ENCODE measurements around the gene PLSCR1.

Gene PLSCR1

GRCh38 chr3:146569314-146569713, 24.9 kb upstream of the PLSCR1 start:
- H3K4me1 ChIP-seq (ENCODE audit: control insufficient read depth, insufficient read depth, low read length, poor library complexity, severe bottlenecking): no peaks in the 10 kb centered on the region
- no peak overlapping the region for H3K4me3 ChIP-seq (ENCODE audit: extremely low read depth, insufficient read depth, low read length, poor library complexity, severe bottlenecking)
- H3K27ac ChIP-seq (ENCODE audit: low read depth, low read length, severe bottlenecking): no peak overlapping the region
- H3K36me3 ChIP-seq (ENCODE audit: control insufficient read depth, insufficient read depth, low read length): no peaks in the 10 kb centered on the region
- no peaks in the 10 kb centered on the region for H3K9me3 ChIP-seq (ENCODE audit: control insufficient read depth, low read length)
- 92 to 100% methylated on average over 1 to 2 of the region's 3 CpGs for WGBS, 2 experiments (ENCODE audit: insufficient coverage in 2 of 2)

DNA sequence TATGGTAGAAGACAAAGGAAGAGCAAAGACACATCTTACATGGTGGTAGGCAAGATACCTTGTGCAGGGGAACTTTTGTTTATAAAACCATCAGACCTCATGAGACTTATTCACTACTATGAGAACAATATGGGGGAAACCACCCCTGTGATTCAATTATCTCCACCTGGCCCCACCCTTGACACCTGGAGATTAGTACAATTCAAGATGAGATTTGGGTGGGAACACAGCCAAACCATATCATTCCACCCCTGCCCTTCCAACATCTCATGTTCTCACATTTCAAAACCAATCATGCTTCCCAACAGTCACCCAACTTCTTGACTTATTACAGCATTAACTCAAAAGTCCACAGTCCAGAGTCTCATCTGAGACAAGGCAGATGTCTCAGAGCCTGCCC, 21.7 kb upstream of the PLSCR1 start:
- Histone ChIP-seq H3K4me3 (ENCODE audit: extremely low read depth, insufficient read depth, low read length, poor library complexity, severe bottlenecking) (no peak overlapping the region), H3K4me1 (ENCODE audit: control insufficient read depth, insufficient read depth, low read length, poor library complexity, severe bottlenecking) (no peaks in the 10 kb centered on the region), H3K36me3 (ENCODE audit: control insufficient read depth, insufficient read depth, low read length) (no peaks in the 10 kb centered on the region), H3K27ac (ENCODE audit: low read depth, low read length, severe bottlenecking) (no peak overlapping the region), H3K9me3 (ENCODE audit: control insufficient read depth, low read length) (no peaks in the 10 kb centered on the region)

DNA sequence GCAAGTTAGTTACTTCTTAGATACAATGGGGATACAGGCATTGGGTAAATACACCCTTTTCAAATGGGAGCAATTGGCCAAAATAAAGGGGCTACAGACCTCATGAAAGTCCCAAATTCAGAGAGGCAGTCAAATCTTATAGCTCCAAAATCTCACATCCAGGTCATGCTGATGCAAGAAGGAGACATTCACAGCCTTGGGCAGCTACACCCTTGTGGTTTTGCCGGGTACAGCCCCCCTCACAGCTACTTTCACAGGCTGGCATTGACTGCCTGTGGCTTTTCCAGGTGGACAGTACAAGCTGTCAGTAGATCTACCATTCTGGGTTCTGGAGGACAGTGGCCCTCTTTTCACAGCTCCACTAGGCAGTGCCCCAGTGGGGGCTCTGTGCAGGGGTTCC, 17.5 kb upstream of the PLSCR1 start:
- Histone ChIP-seq H3K9me3 (ENCODE audit: control insufficient read depth, low read length) (no peaks in the 10 kb centered on the region), H3K4me3 (ENCODE audit: extremely low read depth, insufficient read depth, low read length, poor library complexity, severe bottlenecking) (no peak overlapping the region), H3K36me3 (ENCODE audit: control insufficient read depth, insufficient read depth, low read length) (no peaks in the 10 kb centered on the region), H3K4me1 (ENCODE audit: control insufficient read depth, insufficient read depth, low read length, poor library complexity, severe bottlenecking) (no peaks in the 10 kb centered on the region), H3K27ac (ENCODE audit: low read depth, low read length, severe bottlenecking) (no peak overlapping the region)
- WGBS, 2 experiments (ENCODE audit: insufficient coverage in 2 of 2): 60 to 71% methylated on average over 1 of the region's 1 CpG

DNA sequence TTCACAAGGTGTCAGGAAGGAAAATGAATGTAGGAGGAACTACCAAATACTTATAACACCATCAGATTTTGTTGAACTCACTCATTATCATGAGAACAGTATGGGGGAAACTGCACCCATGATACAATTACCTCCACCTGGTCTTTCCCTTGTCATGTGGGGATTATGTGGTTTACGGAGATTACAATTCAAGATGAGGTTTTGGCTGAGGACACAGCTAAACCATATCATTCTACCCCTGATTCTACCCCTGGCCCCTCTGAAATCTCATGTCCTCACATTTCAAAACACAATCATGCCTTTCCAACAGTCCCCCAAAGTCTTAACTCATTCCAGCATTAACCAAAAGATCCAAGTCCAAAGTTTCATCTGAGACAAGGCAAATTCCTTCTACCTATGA, 17.1 kb upstream of the PLSCR1 start:
- Histone ChIP-seq H3K36me3 (ENCODE audit: control insufficient read depth, insufficient read depth, low read length) (no peaks in the 10 kb centered on the region), H3K27ac (ENCODE audit: low read depth, low read length, severe bottlenecking) (no peak overlapping the region), H3K9me3 (ENCODE audit: control insufficient read depth, low read length) (no peaks in the 10 kb centered on the region), H3K4me1 (ENCODE audit: control insufficient read depth, insufficient read depth, low read length, poor library complexity, severe bottlenecking) (no peaks in the 10 kb centered on the region), H3K4me3 (ENCODE audit: extremely low read depth, insufficient read depth, low read length, poor library complexity, severe bottlenecking) (no peak overlapping the region)
- no CpG with 5 or more reads among the region's 1 CpG for WGBS, 2 experiments (ENCODE audit: insufficient coverage in 2 of 2)

DNA sequence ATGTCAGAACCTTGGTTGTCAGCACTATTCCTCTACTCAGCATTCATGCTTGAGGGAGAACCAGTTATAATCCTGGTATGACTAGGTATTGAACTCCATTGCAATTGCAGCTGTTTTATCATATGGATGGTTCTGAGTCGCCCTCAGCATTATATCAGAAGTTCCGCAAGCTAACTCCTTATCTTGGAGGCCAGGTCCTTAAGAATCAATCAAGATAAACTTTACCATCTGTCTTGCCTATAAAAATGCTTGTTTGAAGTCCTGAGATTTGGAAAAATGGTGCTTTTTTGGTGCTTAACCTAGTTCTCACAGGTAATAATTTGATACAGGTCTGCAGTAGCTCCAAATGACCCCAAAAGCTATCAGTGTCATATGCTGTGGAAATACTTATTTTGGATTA, 16.3 kb upstream of the PLSCR1 start:
- Histone ChIP-seq H3K4me1 (ENCODE audit: control insufficient read depth, insufficient read depth, low read length, poor library complexity, severe bottlenecking) (no peaks in the 10 kb centered on the region), H3K4me3 (ENCODE audit: extremely low read depth, insufficient read depth, low read length, poor library complexity, severe bottlenecking) (no peak overlapping the region), H3K27ac (ENCODE audit: low read depth, low read length, severe bottlenecking) (no peak overlapping the region), H3K36me3 (ENCODE audit: control insufficient read depth, insufficient read depth, low read length) (no peaks in the 10 kb centered on the region), H3K9me3 (ENCODE audit: control insufficient read depth, low read length) (no peaks in the 10 kb centered on the region)
- WGBS, 2 experiments (ENCODE audit: insufficient coverage in 2 of 2): 80% methylated on average over 1 of the region's 2 CpGs; no CpG with 5 or more reads in 1 of the 2 experiments

GRCh38 chr3:146559388-146559787, 15.0 kb upstream of the PLSCR1 start:
- Histone ChIP-seq H3K4me1 (ENCODE audit: control insufficient read depth, insufficient read depth, low read length, poor library complexity, severe bottlenecking) (no peaks in the 10 kb centered on the region), H3K4me3 (ENCODE audit: extremely low read depth, insufficient read depth, low read length, poor library complexity, severe bottlenecking) (no peak overlapping the region), H3K9me3 (ENCODE audit: control insufficient read depth, low read length) (no peaks in the 10 kb centered on the region), H3K27ac (ENCODE audit: low read depth, low read length, severe bottlenecking) (no peak overlapping the region), H3K36me3 (ENCODE audit: control insufficient read depth, insufficient read depth, low read length) (no peaks in the 10 kb centered on the region)
- WGBS, 2 experiments (ENCODE audit: insufficient coverage in 2 of 2): 86 to 92% methylated on average over 3 of the region's 3 CpGs

GRCh38 chr3:146558781-146559180, 14.4 kb upstream of the PLSCR1 start:
- H3K4me1 ChIP-seq (ENCODE audit: control insufficient read depth, insufficient read depth, low read length, poor library complexity, severe bottlenecking): no peaks in the 10 kb centered on the region
- no peak overlapping the region for H3K4me3 ChIP-seq (ENCODE audit: extremely low read depth, insufficient read depth, low read length, poor library complexity, severe bottlenecking)
- no peak overlapping the region for H3K27ac ChIP-seq (ENCODE audit: low read depth, low read length, severe bottlenecking)
- H3K36me3 ChIP-seq (ENCODE audit: control insufficient read depth, insufficient read depth, low read length): no peaks in the 10 kb centered on the region
- H3K9me3 ChIP-seq (ENCODE audit: control insufficient read depth, low read length): no peaks in the 10 kb centered on the region
- WGBS, 2 experiments (ENCODE audit: insufficient coverage in 2 of 2): 100% methylated on average over 1 of the region's 2 CpGs

- Histone ChIP-seq H3K4me3 (ENCODE audit: extremely low read depth, insufficient read depth, low read length, poor library complexity, severe bottlenecking) (no peak overlapping the region), H3K9me3 (ENCODE audit: control insufficient read depth, low read length) (no peaks in the 10 kb centered on the region), H3K27ac (ENCODE audit: low read depth, low read length, severe bottlenecking) (no peak overlapping the region), H3K4me1 (ENCODE audit: control insufficient read depth, insufficient read depth, low read length, poor library complexity, severe bottlenecking) (no peaks in the 10 kb centered on the region), H3K36me3 (ENCODE audit: control insufficient read depth, insufficient read depth, low read length) (no peaks in the 10 kb centered on the region)
- WGBS, 2 experiments (ENCODE audit: insufficient coverage in 2 of 2): 100% methylated on average over 1 to 2 of the region's 4 CpGs
Measured at GRCh38 chr3:146557745-146558144, 13.3 kb upstream of the PLSCR1 start.

GRCh38 chr3:146555311-146555710, 10.9 kb upstream of the PLSCR1 start:
- no peaks in the 10 kb centered on the region for H3K36me3 ChIP-seq (ENCODE audit: control insufficient read depth, insufficient read depth, low read length)
- no peak overlapping the region for H3K4me3 ChIP-seq (ENCODE audit: extremely low read depth, insufficient read depth, low read length, poor library complexity, severe bottlenecking)
- no peaks in the 10 kb centered on the region for H3K4me1 ChIP-seq (ENCODE audit: control insufficient read depth, insufficient read depth, low read length, poor library complexity, severe bottlenecking)
- 89 to 100% methylated on average over 2 of the region's 3 CpGs for WGBS, 2 experiments (ENCODE audit: insufficient coverage in 2 of 2)
- no peak overlapping the region for H3K27ac ChIP-seq (ENCODE audit: low read depth, low read length, severe bottlenecking)
- no peaks in the 10 kb centered on the region for H3K9me3 ChIP-seq (ENCODE audit: control insufficient read depth, low read length)

- no peaks in the 10 kb centered on the region for H3K9me3 ChIP-seq (ENCODE audit: control insufficient read depth, low read length)
- WGBS, 2 experiments (ENCODE audit: insufficient coverage in 2 of 2): 81 to 97% methylated on average over 5 to 7 of the region's 7 CpGs
- no peak overlapping the region for H3K4me3 ChIP-seq (ENCODE audit: extremely low read depth, insufficient read depth, low read length, poor library complexity, severe bottlenecking)
- no peaks in the 10 kb centered on the region for H3K36me3 ChIP-seq (ENCODE audit: control insufficient read depth, insufficient read depth, low read length)
- H3K27ac ChIP-seq (ENCODE audit: low read depth, low read length, severe bottlenecking): no peak overlapping the region
- H3K4me1 ChIP-seq (ENCODE audit: control insufficient read depth, insufficient read depth, low read length, poor library complexity, severe bottlenecking): no peaks in the 10 kb centered on the region
Measured at GRCh38 chr3:146554151-146554760, 9.8 kb upstream of the PLSCR1 start.

- no peak overlapping the region for H3K27ac ChIP-seq (ENCODE audit: low read depth, low read length, severe bottlenecking)
Measured at GRCh38 chr3:146550743-146551510, 6.5 kb upstream of the PLSCR1 start.

More at GRCh38 chr3:146550743-146551510, 6.5 kb upstream of the PLSCR1 start:
- Histone ChIP-seq H3K36me3 (ENCODE audit: control insufficient read depth, insufficient read depth, low read length) (no peaks in the 10 kb centered on the region), H3K4me1 (ENCODE audit: control insufficient read depth, insufficient read depth, low read length, poor library complexity, severe bottlenecking) (no peaks in the 10 kb centered on the region), H3K9me3 (ENCODE audit: control insufficient read depth, low read length) (no peaks in the 10 kb centered on the region), H3K4me3 (ENCODE audit: extremely low read depth, insufficient read depth, low read length, poor library complexity, severe bottlenecking) (no peak overlapping the region)
- 94% methylated on average over 3 of the region's 5 CpGs; no CpG with 5 or more reads in 1 of the 2 experiments for WGBS, 2 experiments (ENCODE audit: insufficient coverage in 2 of 2)
